Measurements from ENCODE around the gene HACD4. TPM values are rescaled to one million over a fixed set of nuclear protein-coding genes. Genes with fewer than 3 reads are reported as not detected.

HACD4 gene
- total RNA-seq, 1 experiment from 2014 or later = 1.2 TPM

DNA sequence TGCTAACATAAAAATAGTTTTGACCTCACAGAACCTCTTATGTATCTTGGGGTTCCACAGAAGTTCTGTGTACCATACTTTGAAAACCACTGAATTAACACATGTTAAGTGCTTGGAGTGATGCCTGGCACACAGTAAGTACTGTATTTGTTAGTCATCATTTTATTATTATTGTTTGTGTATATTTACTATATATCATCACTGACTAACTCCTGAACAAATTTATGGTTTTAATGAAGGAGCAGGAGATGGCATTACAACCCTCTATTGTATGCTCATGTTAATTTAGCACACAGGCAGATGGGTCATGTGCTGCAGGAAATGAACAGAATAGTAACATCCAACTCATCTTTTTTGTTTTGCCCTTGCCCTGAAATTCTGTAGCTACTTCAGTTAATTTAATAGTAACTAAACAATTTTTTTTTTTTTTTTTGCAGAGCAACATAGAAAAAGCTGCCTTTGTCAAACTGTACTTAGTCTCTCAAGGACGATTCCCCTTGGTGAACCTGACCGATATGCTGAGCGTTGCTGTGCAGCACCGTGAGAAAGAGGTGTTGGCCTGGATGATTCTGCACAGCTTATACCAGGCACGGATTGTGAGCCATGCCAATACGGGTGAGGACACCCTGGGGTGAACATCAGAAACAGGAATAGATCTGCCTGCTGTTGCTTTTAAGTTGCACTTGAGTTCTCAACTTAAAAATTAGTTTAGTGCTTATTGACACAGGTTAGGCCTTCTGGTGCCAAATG, 45.4 kb downstream of the HACD4 start:
- ATAC-seq (no peak), DNase-seq (ENCODE audit: low spot score) (no peak)
- ChIA-PET CTCF (no interaction called here), POLR2A (interaction anchor here (0.6 kb wide), 1 partner anchor 461 kb away, joined by 6 read pairs; no protein-coding TSS in a partner anchor)
- no peak overlapping the region for H3K27ac Mint-ChIP-seq
- H3K4me1 Mint-ChIP-seq = peaks cover 15% of the 10 kb centered on the region
- H3K4me3 Mint-ChIP-seq = no peak overlapping the region
- H3K27me3 Mint-ChIP-seq (ENCODE audit: low read depth) = no peaks in the 10 kb centered on the region
- H3K9me3 Mint-ChIP-seq = no peaks in the 10 kb centered on the region
- H3K36me3 Mint-ChIP-seq = peaks cover 23% of the 10 kb centered on the region
- no peak for TF ChIP-seq FOXK1 (CRISPR knock-in tag; IDR thresholded peaks at IDR 0.05)
- no peak for TF ChIP-seq CDX4 (CRISPR knock-in tag; IDR thresholded peaks at IDR 0.05; ENCODE audit: borderline replicate concordance)
- no peak for TF ChIP-seq ELF4 (CRISPR knock-in tag; IDR thresholded peaks at IDR 0.05; ENCODE audit: low read depth)
- TF ChIP-seq ZNF263 (CRISPR knock-in tag; IDR thresholded peaks at IDR 0.05; ENCODE audit: low read depth) = no peak
- TF ChIP-seq TEAD1 (CRISPR knock-in tag; IDR thresholded peaks at IDR 0.05) = no peak
- TF ChIP-seq FOXJ3 (CRISPR knock-in tag; IDR thresholded peaks at IDR 0.05; ENCODE audit: borderline replicate concordance) = no peak
- TF ChIP-seq, protein P1, sequence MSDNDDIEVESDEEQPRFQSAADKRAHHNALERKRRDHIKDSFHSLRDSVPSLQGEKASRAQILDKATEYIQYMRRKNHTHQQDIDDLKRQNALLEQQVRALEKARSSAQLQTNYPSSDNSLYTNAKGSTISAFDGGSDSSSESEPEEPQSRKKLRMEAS (CRISPR knock-in tag; IDR thresholded peaks at IDR 0.05) = no peak
- TF ChIP-seq, protein P2, sequence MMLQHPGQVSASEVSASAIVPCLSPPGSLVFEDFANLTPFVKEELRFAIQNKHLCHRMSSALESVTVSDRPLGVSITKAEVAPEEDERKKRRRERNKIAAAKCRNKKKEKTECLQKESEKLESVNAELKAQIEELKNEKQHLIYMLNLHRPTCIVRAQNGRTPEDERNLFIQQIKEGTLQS (CRISPR knock-in tag; conservative IDR thresholded peaks at IDR 0.05) = no peak
- no peak for TF ChIP-seq CREM (CRISPR knock-in tag; IDR thresholded peaks at IDR 0.05)
- TF ChIP-seq CTCF (IDR thresholded peaks at IDR 0.05) = no peak
- TF ChIP-seq ZNF317 (CRISPR knock-in tag; IDR thresholded peaks at IDR 0.05; ENCODE audit: borderline replicate concordance, low read depth) = no peak
- TF ChIP-seq RELA (CRISPR knock-in tag; IDR thresholded peaks at IDR 0.05; ENCODE audit: borderline replicate concordance) = no peak
- no peak for TF ChIP-seq ZNF425 (CRISPR knock-in tag; conservative IDR thresholded peaks at IDR 0.05)
- TF ChIP-seq ATF1 (CRISPR knock-in tag; IDR thresholded peaks at IDR 0.05) = no peak
- no peak for TF ChIP-seq FOXP1 (CRISPR knock-in tag; IDR thresholded peaks at IDR 0.05; ENCODE audit: borderline replicate concordance)
- TF ChIP-seq ZNF281 (CRISPR knock-in tag; IDR thresholded peaks at IDR 0.05) = no peak
- TF ChIP-seq GTF2I (CRISPR knock-in tag; conservative IDR thresholded peaks at IDR 0.05) = no peak
- TF ChIP-seq, protein P3, sequence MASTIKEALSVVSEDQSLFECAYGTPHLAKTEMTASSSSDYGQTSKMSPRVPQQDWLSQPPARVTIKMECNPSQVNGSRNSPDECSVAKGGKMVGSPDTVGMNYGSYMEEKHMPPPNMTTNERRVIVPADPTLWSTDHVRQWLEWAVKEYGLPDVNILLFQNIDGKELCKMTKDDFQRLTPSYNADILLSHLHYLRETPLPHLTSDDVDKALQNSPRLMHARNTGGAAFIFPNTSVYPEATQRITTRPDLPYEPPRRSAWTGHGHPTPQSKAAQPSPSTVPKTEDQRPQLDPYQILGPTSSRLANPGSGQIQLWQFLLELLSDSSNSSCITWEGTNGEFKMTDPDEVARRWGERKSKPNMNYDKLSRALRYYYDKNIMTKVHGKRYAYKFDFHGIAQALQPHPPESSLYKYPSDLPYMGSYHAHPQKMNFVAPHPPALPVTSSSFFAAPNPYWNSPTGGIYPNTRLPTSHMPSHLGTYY (CRISPR knock-in tag; IDR thresholded peaks at IDR 0.05) = no peak

Data from WTC11 (cell line).